ENCODE data around the gene TMPRSS3. TPM values are rescaled to one million over a fixed set of nuclear protein-coding genes. Genes with fewer than 3 reads are reported as not detected.

The TMPRSS3 gene
- total and polyA plus RNA-seq, 9 of the 15 experiments (the other 6 are each of a cell fraction or from before 2014, with no cell fraction given), result 0.07 TPM; not detected in 8

DNA sequence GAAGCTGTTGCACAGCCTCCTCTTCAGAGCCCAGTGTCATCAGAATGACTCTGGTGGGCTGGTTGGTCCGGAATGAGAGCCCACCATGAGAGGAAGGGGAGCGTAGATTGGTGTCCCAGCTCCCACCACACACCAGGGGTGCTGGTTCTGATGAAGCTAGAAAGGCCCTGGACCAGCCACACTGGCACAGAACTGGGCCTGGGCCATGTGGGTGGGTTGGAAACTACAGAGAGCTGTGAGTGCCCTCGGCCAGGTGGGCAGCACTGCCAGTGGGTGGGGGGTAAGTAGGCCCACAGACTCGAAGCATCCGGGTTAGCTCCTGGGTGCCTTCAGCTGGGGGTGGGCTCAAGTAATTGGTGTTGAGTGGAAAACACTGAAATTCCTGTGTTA, 17.9 kb downstream of the TMPRSS3 start (continued):
- TF ChIP-seq ESRRA (IDR thresholded peaks at IDR 0.05; ENCODE audit: borderline replicate concordance, low read depth) (no peak), ARHGAP35 (IDR thresholded peaks at IDR 0.05; ENCODE audit: partially characterized antibody) (no peak), HMG20B (CRISPR knock-in tag; IDR thresholded peaks at IDR 0.05) (no peak), HMGN3 (IDR thresholded peaks at IDR 0.05; ENCODE audit: borderline replicate concordance, extremely low read depth, insufficient read length, low read depth, low read length) (no peak), MTF1 (CRISPR knock-in tag; IDR thresholded peaks at IDR 0.05; ENCODE audit: borderline replicate concordance) (no peak)

DNA sequence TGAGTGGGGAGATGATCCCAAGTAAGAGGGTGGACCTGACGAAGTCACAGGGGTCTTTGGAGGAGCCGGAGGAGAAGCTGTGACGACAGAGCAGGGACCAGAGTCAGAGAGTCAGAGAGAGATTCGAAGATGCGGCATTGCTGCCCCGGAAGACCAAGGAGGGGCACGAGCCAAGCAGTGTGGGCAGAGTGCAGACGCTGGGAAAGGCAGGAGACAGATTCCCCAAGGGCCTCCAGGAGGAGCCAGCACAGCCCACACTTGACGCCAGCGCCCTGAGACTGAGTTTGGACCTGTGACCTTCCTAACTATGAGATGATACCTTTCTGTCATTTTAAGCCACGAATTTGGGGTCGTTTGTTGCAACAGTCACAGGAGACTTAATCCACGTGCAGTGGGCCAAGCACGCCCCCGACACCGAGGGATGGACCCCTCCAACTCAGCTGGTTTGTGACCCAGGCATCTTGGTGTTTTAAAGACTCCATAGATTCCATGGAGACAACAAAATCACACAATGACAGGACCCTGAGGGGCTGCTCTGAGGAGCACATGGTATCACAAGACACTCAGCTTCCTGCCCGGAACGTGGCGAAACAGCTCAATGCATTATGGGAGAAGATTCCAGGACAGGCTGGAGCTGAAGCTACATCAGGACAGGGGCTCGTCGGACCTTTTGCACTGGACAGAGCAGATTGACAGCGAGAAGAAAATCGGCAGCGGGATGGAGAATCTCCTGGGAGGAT, 18.5 kb downstream of the TMPRSS3 start:
- CTCF ChIA-PET (ENCODE audit: low intra/inter-chr PET ratio), result interaction anchor here (2.1 kb wide), 1 partner anchor 72 kb away, joined by 13 read pairs; no protein-coding TSS in a partner anchor
- H3K9me3 ChIP-seq (replicated peaks; ENCODE audit: control insufficient read depth, insufficient read depth, low read depth, low read length), result no peaks in the 10 kb centered on the region
- H3K4me2 ChIP-seq (ENCODE audit: insufficient read depth, low read length), result no peak overlapping the region
- H2AFZ ChIP-seq (ENCODE audit: low read depth, low read length), result peak overlapping the region; percentile 69
- peaks cover 11% of the 10 kb centered on the region; the same call in 1 of the 2 replicates for H4K20me1 ChIP-seq (replicated peaks; ENCODE audit: control insufficient read depth, insufficient read depth, low read length)
- no peaks in the 10 kb centered on the region for H3K9me1 ChIP-seq (ENCODE audit: control insufficient read depth, insufficient read depth, low read length)
- H3K9ac ChIP-seq (ENCODE audit: insufficient read depth in 1 of 2, low read depth in 2 of 2, low read length in 2 of 2), result 0 out of 4 replicates have a peak overlapping the region, but pooled peaks of 1 of the 2 experiments have one; percentile 29
- H3K27ac ChIP-seq (ENCODE audit: extremely low read depth, low read depth, low read length), result no peak overlapping the region
- no TSS peak for BruUV-seq (replicated peaks)
- no peaks in the 10 kb centered on the region for H3K79me2 ChIP-seq (ENCODE audit: control insufficient read depth, insufficient read depth, low read length)
- no peak overlapping the region for H3K4me3 ChIP-seq
- WGBS (ENCODE audit: insufficient coverage, low coverage, missing lambda C conversion rate), result 23% methylated on average over 24 of the region's 24 CpGs
- ATAC-seq (peak; percentile 30; the same call in 2 of the 3 replicates), FAIRE-seq (no peak), DNase-seq (ENCODE audit: extremely low read depth in 1 of 4, low spot score in 3 of 4) (no peak)
- peaks cover 17 to 67% of the 10 kb centered on the region in 2 experiments for H3K27me3 ChIP-seq (ENCODE audit: control insufficient read depth in 2 of 2, insufficient read depth in 2 of 2, low read length in 2 of 2)
- POLR2A ChIA-PET, result interaction anchor here (0.5 to 2.7 kb wide), 6 partner anchors 8 to 168 kb away, joined by 3 to 9 read pairs (median 3); partner anchors contain the start of gene UBASH3A
- TF ChIP-seq ETS1 (conservative IDR thresholded peaks at IDR 0.05; ENCODE audit: control insufficient read depth, low read depth, low read length) (no peak), L3MBTL2 (IDR thresholded peaks at IDR 0.05) (peak; percentile 72)
- H3K4me1 ChIP-seq (replicated peaks in 1 of 2; ENCODE audit: control insufficient read depth in 2 of 2, insufficient read depth in 2 of 2, low read length in 2 of 2), result peaks cover 3 to 18% of the 10 kb centered on the region in 2 experiments; a peak in 3 of 5 replicates
- in situ Hi-C loops (cut with MboI) (loop anchor here (5.0 kb wide), 1 partner anchor 70 kb away; no protein-coding TSS in a partner anchor), intact Hi-C loops (cut with micrococcal nuclease) (no loop called here)
- no peaks in the 10 kb centered on the region for H3K36me3 ChIP-seq (ENCODE audit: control insufficient read depth, insufficient read depth, low read length)
